OCI-LY7 (cell line): Measurements from ENCODE around the gene MEIG1. TPM values are rescaled to one million over a fixed set of nuclear protein-coding genes. Genes with fewer than 3 reads are reported as not detected.
"Not testable (repeated sequence)": the region's sequence is repeated elsewhere in the genome, so short reads cannot be mapped to it uniquely, and the experiment has no call there.

Experiments
- BruUV-seq: library from RNA; stranded (reverse); fragments of 400-500 nt; replicated peaks from 2 replicates; lab custom pipeline; 2021; lab: Mats Ljungman, UMichigan
- CTCF ChIA-PET: fragments of 300-600 bp; sonication (Branson Sonifier 250); formaldehyde crosslinking; loops from one replicate; lab custom pipeline; 2022; ENCODE audit warnings: antibody characterized with exemption; ENCODE audit not compliant: unreplicated experiment; lab: Charles Lee
- POLR2A ChIA-PET: fragments of 300-600 bp; sonication (Branson Sonifier 250); formaldehyde crosslinking; loops from one replicate; lab custom pipeline; 2022; ENCODE audit warnings: antibody characterized with exemption; lab: Charles Lee
- DNase-seq: peaks from one replicate; pipeline ENCODE4 v3.0.0-alpha.2; 2015; ENCODE audit warnings: low spot score
- H2AFZ ChIP-seq: fragments of 200-600 bp; sonication (generic), shearing (Covaris generic); 2 replicates; pipeline ENCODE4 v1.6.1; 2014; ENCODE audit warnings: mild to moderate bottlenecking, antibody characterized with exemption, low read length, moderate library complexity
- H3K27ac ChIP-seq: fragments of 200-600 bp; sonication (generic); 2 replicates; pipeline ENCODE4 v1.5.1; 2014; ENCODE audit warnings: mixed run types, low read depth, mild to moderate bottlenecking, moderate library complexity, low read length, inconsistent platforms; ENCODE audit not compliant: poor library complexity, severe bottlenecking
- H3K36me3 ChIP-seq: fragments of 200-600 bp; sonication (generic); 2 replicates; pipeline ENCODE4 v1.6.1; 2014; ENCODE audit warnings: mild to moderate bottlenecking, antibody characterized with exemption, low read length, moderate library complexity, mixed read lengths; ENCODE audit not compliant: insufficient read depth
- H3K4me1 ChIP-seq: fragments of 200-600 bp; sonication (generic); 2 replicates; pipeline ENCODE4 v1.5.1; 2014; ENCODE audit warnings: mild to moderate bottlenecking, low read length; ENCODE audit not compliant: insufficient read depth, poor library complexity, severe bottlenecking
- H3K4me2 ChIP-seq: fragments of 200-600 bp; sonication (generic); 2 replicates; pipeline ENCODE4 v1.6.1; 2014; ENCODE audit warnings: mild to moderate bottlenecking, low read length
- H3K4me3 ChIP-seq: fragments of 200-600 bp; sonication (generic); 2 replicates; pipeline ENCODE4 v1.5.1; 2014; ENCODE audit warnings: mild to moderate bottlenecking, low read depth, low read length; ENCODE audit not compliant: poor library complexity, severe bottlenecking
- H3K79me2 ChIP-seq: fragments of 200-600 bp; sonication (generic); 2 replicates; pipeline ENCODE4 v1.6.1; 2016; ENCODE audit warnings: low read depth, mild to moderate bottlenecking, low read length, moderate library complexity, mixed read lengths; ENCODE audit not compliant: insufficient read depth
- H3K9me2 ChIP-seq: fragments of 200-600 bp; sonication (generic); 2 replicates; pipeline ENCODE4 v1.6.1; 2016; ENCODE audit warnings: mild to moderate bottlenecking, low read length, mixed read lengths; ENCODE audit not compliant: insufficient read depth
- H3K9me3 ChIP-seq: fragments of 200-600 bp; sonication (generic); 2 replicates; pipeline ENCODE4 v1.6.1; 2014; ENCODE audit warnings: mild to moderate bottlenecking, mixed run types, low read length, mixed read lengths
- H4K20me1 ChIP-seq: fragments of 200-600 bp; sonication (generic); 2 replicates; pipeline ENCODE4 v1.6.1; 2014; ENCODE audit warnings: mild to moderate bottlenecking, antibody characterized with exemption, low read length, moderate library complexity, mixed read lengths; ENCODE audit not compliant: insufficient read depth
- intact Hi-C: fragments of 100-400 bp; cut with micrococcal nuclease; formaldehyde crosslinking; loops from one replicate; pipeline ENCODE4 v1.10.0; 2022; ENCODE audit not compliant: unreplicated experiment
- total RNA-seq, 2 experiments: library from RNA; depleted of rRNA in 1 of 2; stranded (reverse); fragments of >200 nt in 1 of 2; shearing (Covaris generic) in 1 of 2; gene quantifications; 2 replicates each; pipeline ENCODE4 v1.2.3, GENCODE V29; 2014 to 2022
- TF ChIP-seq, protein P1 (sequence below): fragments of 200-600 bp; sonication (generic); conservative IDR thresholded peaks from 2 replicates; pipeline ENCODE4 v1.5.1; 2014; ENCODE audit warnings: mild to moderate bottlenecking, antibody characterized with exemption, low read length, moderate library complexity, mixed read lengths

Gene MEIG1
- total RNA-seq, 2 experiments from 2014 or later: 1.1 to 2.7 TPM

DNA sequence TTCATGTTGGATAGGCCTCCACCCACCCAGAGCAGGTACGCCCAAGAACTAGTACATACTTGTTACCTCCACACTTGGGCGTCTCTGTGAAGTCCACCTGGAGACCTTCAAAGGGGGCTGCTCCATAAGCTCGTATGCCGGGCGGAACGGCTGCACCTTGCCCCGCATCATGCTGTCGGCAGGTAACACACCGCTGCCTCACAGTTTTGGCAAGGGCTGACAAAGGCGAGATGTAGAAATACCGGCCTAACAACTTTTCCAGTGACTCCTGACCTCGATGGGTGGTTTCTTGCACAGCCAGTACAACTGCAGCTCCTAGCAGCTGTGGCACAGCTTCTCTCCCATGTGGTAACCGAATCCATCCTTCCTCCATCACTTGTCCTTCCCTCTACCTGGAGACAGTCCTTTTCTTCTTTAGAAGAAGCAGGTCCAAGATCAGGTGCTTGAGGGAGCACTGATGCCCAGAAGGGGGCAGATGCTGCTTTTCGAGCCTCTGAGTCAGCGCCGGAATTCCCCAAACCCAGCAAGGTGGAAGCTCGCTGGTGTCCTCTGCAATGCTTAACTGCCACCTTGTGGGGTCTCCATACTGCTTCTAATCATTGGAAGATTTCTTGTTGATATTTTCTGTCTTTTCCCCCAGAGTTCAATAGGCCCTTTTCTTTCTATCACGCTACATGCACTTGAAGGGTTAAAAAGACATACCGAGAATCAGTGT, 32.0 kb downstream of the MEIG1 start:
- H3K9me3 ChIP-seq, H3K9me2 ChIP-seq, H3K36me3 ChIP-seq, H3K27ac ChIP-seq, H4K20me1 ChIP-seq, H3K4me3 ChIP-seq, H2AFZ ChIP-seq, BruUV-seq, H3K79me2 ChIP-seq, H3K4me1 ChIP-seq, H3K4me2 ChIP-seq, CTCF ChIA-PET: not testable (repeated sequence)
- TF ChIP-seq, protein P1, sequence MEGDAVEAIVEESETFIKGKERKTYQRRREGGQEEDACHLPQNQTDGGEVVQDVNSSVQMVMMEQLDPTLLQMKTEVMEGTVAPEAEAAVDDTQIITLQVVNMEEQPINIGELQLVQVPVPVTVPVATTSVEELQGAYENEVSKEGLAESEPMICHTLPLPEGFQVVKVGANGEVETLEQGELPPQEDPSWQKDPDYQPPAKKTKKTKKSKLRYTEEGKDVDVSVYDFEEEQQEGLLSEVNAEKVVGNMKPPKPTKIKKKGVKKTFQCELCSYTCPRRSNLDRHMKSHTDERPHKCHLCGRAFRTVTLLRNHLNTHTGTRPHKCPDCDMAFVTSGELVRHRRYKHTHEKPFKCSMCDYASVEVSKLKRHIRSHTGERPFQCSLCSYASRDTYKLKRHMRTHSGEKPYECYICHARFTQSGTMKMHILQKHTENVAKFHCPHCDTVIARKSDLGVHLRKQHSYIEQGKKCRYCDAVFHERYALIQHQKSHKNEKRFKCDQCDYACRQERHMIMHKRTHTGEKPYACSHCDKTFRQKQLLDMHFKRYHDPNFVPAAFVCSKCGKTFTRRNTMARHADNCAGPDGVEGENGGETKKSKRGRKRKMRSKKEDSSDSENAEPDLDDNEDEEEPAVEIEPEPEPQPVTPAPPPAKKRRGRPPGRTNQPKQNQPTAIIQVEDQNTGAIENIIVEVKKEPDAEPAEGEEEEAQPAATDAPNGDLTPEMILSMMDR: peak; percentile 64
- DNase-seq: peak; percentile 63
- intact Hi-C loops: loop anchor here (1.0 kb wide), 1 partner anchor 115 kb away; no protein-coding TSS in a partner anchor
- POLR2A ChIA-PET: interaction anchor here (0.6 kb wide), 1 partner anchor 119 kb away, joined by 7 read pairs; no protein-coding TSS in a partner anchor

DNA sequence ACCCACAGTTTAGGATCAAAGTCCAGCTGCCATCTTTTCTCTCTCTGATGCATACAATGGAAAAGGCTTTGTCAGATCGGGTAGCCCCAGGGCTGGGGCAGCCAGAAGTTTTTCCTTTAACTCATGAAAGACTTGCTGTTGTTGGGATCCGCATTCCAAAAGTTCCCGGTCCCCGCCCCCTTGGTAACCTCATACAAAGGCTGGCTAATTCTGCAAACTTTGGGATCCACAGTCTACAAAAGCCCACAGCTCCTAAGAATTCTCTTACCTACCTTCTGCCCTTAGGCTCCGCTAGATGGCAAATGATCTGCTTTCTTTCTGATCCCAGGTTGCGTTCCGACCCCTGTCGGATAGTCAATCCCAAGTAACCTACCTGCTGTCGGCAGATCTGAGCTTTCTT, 33.1 kb downstream of the MEIG1 start:
- not testable (repeated sequence) for H3K9me2 ChIP-seq
- POLR2A ChIA-PET: interaction anchor here (0.6 kb wide), 1 partner anchor 128 kb away, joined by 3 read pairs; no protein-coding TSS in a partner anchor

DNA sequence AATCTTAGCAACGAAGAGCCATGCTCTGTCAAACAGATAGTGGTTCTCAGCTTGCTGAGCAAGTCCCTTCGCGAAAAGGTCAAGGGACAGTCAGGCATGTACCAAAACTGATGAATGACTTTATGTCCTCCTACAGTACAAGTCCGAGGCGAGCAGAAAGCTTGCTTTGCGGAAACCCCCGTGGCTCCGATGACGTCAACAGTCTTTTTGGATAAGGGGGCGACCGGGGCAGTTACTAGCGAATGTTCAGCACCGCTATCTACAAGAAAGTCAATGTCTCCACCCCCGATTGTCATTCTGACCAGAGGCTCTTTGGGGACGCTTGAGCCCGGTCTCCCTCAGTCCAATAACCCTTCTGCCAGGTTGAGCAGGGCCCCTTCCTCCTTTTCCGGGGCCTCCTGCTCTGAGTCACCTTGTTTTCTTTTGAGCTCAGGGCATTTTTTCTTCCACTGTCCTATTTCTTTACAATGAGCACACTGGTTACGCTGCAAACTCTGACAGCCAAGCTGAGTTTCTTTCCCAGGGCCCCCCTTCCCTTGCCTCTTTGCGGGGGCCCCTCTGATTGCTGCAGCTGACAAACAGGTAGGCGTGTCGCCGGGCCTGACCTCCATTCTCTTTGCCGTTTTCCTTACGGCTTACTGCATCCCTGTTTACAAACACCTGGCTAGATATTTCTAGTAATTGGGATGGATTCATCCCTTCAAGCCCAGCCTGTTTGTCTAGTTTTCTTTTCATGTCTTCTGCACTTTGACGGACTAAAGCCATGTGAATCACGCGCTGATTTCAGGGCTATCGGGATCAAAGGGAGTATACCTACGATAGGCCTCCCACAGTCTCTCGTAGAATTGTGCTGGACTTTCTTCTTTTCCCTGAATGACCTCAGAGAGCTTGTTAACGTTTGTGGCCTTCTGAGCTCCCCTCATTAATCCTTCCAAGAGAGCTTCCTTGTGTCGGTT, 34.6 kb downstream of the MEIG1 start:
- POLR2A ChIA-PET, H3K27ac ChIP-seq, CTCF ChIA-PET, H3K79me2 ChIP-seq, H3K4me1 ChIP-seq, H3K4me2 ChIP-seq, intact Hi-C loops, H3K36me3 ChIP-seq, H4K20me1 ChIP-seq, H3K4me3 ChIP-seq, BruUV-seq, DNase-seq, H3K9me3 ChIP-seq, H3K9me2 ChIP-seq, H2AFZ ChIP-seq: not testable (repeated sequence)

More for the DNA sequence above, 33.1 kb downstream of the MEIG1 start:
- intact Hi-C loops, H3K4me3 ChIP-seq, H3K79me2 ChIP-seq, BruUV-seq, H3K4me2 ChIP-seq, H2AFZ ChIP-seq, H3K4me1 ChIP-seq, H3K36me3 ChIP-seq, H3K9me3 ChIP-seq, H4K20me1 ChIP-seq, H3K27ac ChIP-seq, DNase-seq, CTCF ChIA-PET: not testable (repeated sequence)
